Tibial nerve (tissue), 4 donors: ENCODE measurements around the gene FAM221B. TPM values are rescaled to one million over a fixed set of nuclear protein-coding genes. Genes with fewer than 3 reads are reported as not detected.

Experiments
- DNase-seq, 2 donors: peaks; one replicate each; pipeline ENCODE4 v3.0.0-alpha.2; 2019; ENCODE audit warnings: low spot score in 2 of 2
- H3K27ac ChIP-seq, 4 donors: fragments of 200-600 bp; sonication (generic) in 3 of 4; one replicate each; pipeline ENCODE4 v1.5.1; 2017 to 2019; ENCODE audit warnings: mild to moderate bottlenecking in 1 of 4
- H3K27me3 ChIP-seq, 2 donors: fragments of 200-600 bp; sonication (generic) in 1 of 2; one replicate each; pipeline versions ENCODE4 v1.5.1 to v1.6.0; 2017 to 2019
- H3K36me3 ChIP-seq, 3 donors: fragments of 200-600 bp; sonication (generic); one replicate each; pipeline ENCODE4 v1.5.1; 2018 to 2019
- H3K4me1 ChIP-seq, 4 donors: fragments of 200-600 bp; sonication (generic) in 3 of 4; one replicate each; pipeline ENCODE4 v1.5.1; 2017 to 2019
- H3K4me3 ChIP-seq, 4 donors: fragments of 200-600 bp; sonication (generic) in 3 of 4; one replicate each; pipeline ENCODE4 v1.5.1; 2017 to 2019; ENCODE audit warnings: mild to moderate bottlenecking in 1 of 4, moderate library complexity in 1 of 4
- H3K9me3 ChIP-seq, 4 donors: fragments of 200-600 bp; sonication (generic) in 3 of 4; one replicate each; pipeline ENCODE4 v1.5.1; 2017 to 2019
- CTCF ChIP-seq, 5 experiments: fragments of 200-600 bp in 3 of 5; fragments of 450-650 bp in 2 of 5; sonication (generic) in 3 of 5; IDR thresholded peaks; one replicate each; pipeline ENCODE4 v1.5.1; 2016 to 2019; ENCODE audit warnings: antibody characterized with exemption in 5 of 5, mild to moderate bottlenecking in 3 of 5, moderate library complexity in 2 of 5
- EP300 ChIP-seq, 2 donors: sonication (generic); formaldehyde crosslinking; IDR thresholded peaks; one replicate each; pipeline ENCODE4 v1.6.1; 2017; ENCODE audit warnings: antibody characterized with exemption in 2 of 2, mild to moderate bottlenecking in 1 of 2
- POLR2A ChIP-seq, 2 donors: fragments of 450-650 bp; IDR thresholded peaks; one replicate each; pipeline ENCODE4 v1.6.1; 2017; ENCODE audit warnings: antibody characterized with exemption in 2 of 2, mild to moderate bottlenecking in 2 of 2, moderate library complexity in 2 of 2
- WGBS, 2 donors: methylation state at CpG; one replicate each; pipeline ENCODE4 v1.1.5; 2018; 5-methylcytosine and 5-hydroxymethylcytosine counted together
- total RNA-seq, 4 donors: library from RNA; depleted of rRNA; stranded (reverse); fragments of >200 nt; gene quantifications; one replicate each; pipeline ENCODE4 v1.1.0, GENCODE V29; 2016

The FAM221B gene
- total RNA-seq, 4 donors from 2014 or later: not detected

GRCh38 chr9:35856882-35857281 lies 28.4 kb upstream of the FAM221B start:
- no peak for TF ChIP-seq CTCF (IDR thresholded peaks at IDR 0.05)
- TF ChIP-seq EP300 (IDR thresholded peaks at IDR 0.05): no peak
- no peak for TF ChIP-seq POLR2A (IDR thresholded peaks at IDR 0.05)
- Histone ChIP-seq H3K27ac (no peak overlapping the region), H3K4me3 (no peak overlapping the region), H3K9me3 (no peaks in the 10 kb centered on the region), H3K36me3 (peaks cover 0 to 25% (median 0%) of the 10 kb centered on the region in 3 donors), H3K4me1 (peaks cover 0 to 14% (median 0%) of the 10 kb centered on the region in 4 donors), H3K27me3 (no peaks in the 10 kb centered on the region)
- WGBS, 2 donors: 83 to 89% methylated on average over 5 of the region's 5 CpGs
- DNase-seq: no peak

- no peak for DNase-seq
- Histone ChIP-seq H3K27ac (no peak overlapping the region), H3K4me3 (no peak overlapping the region), H3K9me3 (no peaks in the 10 kb centered on the region), H3K27me3 (no peaks in the 10 kb centered on the region), H3K4me1 (peaks cover 0 to 14% (median 0%) of the 10 kb centered on the region in 4 donors), H3K36me3 (peaks cover 0 to 25% (median 0%) of the 10 kb centered on the region in 3 donors)
- 82 to 84% methylated on average over 3 of the region's 3 CpGs for WGBS, 2 donors
- no peak for TF ChIP-seq POLR2A (IDR thresholded peaks at IDR 0.05)
- TF ChIP-seq CTCF (IDR thresholded peaks at IDR 0.05): no peak
- TF ChIP-seq EP300 (IDR thresholded peaks at IDR 0.05): no peak
Observed at GRCh38 chr9:35856206-35856605, 27.7 kb upstream of the FAM221B start.

- Histone ChIP-seq H3K36me3 (peaks cover 0 to 31% (median 0%) of the 10 kb centered on the region in 3 donors), H3K27ac (no peak overlapping the region), H3K4me1 (peaks cover 0 to 9% (median 0%) of the 10 kb centered on the region in 4 donors), H3K4me3 (no peak overlapping the region), H3K27me3 (no peaks in the 10 kb centered on the region), H3K9me3 (no peaks in the 10 kb centered on the region)
- 74 to 78% methylated on average over 7 of the region's 7 CpGs for WGBS, 2 donors
- no peak for DNase-seq
- TF ChIP-seq POLR2A (IDR thresholded peaks at IDR 0.05): no peak
- no peak for TF ChIP-seq CTCF (IDR thresholded peaks at IDR 0.05)
- no peak for TF ChIP-seq EP300 (IDR thresholded peaks at IDR 0.05)
Observed at GRCh38 chr9:35854091-35854762, 25.7 kb upstream of the FAM221B start.

- H3K36me3 ChIP-seq: peaks cover 0 to 41% (median 0%) of the 10 kb centered on the region in 3 donors
- H3K27me3 ChIP-seq: no peaks in the 10 kb centered on the region
- H3K4me1 ChIP-seq: peaks cover 0 to 7% (median 0%) of the 10 kb centered on the region in 4 donors
- TF ChIP-seq EP300 (IDR thresholded peaks at IDR 0.05): no peak
- no peak for TF ChIP-seq POLR2A (IDR thresholded peaks at IDR 0.05)
- TF ChIP-seq CTCF (IDR thresholded peaks at IDR 0.05): no peak
- WGBS, 2 donors: 85 to 90% methylated on average over 22 to 25 of the region's 25 CpGs
- H3K27ac ChIP-seq: no peak overlapping the region
- H3K4me3 ChIP-seq: no peak overlapping the region
- DNase-seq: no peak
- no peaks in the 10 kb centered on the region for H3K9me3 ChIP-seq
Observed at GRCh38 chr9:35852876-35853865, 24.6 kb upstream of the FAM221B start.
